ENCODE results near the gene FAT1.

GRCh38 chr4:186691396-186691795 is 32.3 kb downstream of the FAT1 start:
- no peak for TF ChIP-seq CTCF (IDR thresholded peaks at IDR 0.05; ENCODE audit: low read depth, low read length)
- TF ChIP-seq MAX (IDR thresholded peaks at IDR 0.05; ENCODE audit: low read depth, low read length) = no peak
- TF ChIP-seq POLR2A (IDR thresholded peaks at IDR 0.05; ENCODE audit: extremely low read depth, insufficient read length) = no peak
- TF ChIP-seq MYC (IDR thresholded peaks at IDR 0.05; ENCODE audit: low read depth, low read length) = no peak

Data from NB4 (cell line).